VCaP (cell line): Measurements from ENCODE around the gene MMAB.

Experiments
- H3K27ac ChIP-seq: fragments of 450-650 bp; 2 replicates; pipeline ENCODE4 v1.5.1; 2017
- TF ChIP-seq, protein P1 (sequence below): fragments of 450-650 bp; conservative IDR thresholded peaks from 2 replicates; pipeline ENCODE4 v1.5.1; 2017; ENCODE audit warnings: mild to moderate bottlenecking, moderate library complexity

Gene MMAB

DNA sequence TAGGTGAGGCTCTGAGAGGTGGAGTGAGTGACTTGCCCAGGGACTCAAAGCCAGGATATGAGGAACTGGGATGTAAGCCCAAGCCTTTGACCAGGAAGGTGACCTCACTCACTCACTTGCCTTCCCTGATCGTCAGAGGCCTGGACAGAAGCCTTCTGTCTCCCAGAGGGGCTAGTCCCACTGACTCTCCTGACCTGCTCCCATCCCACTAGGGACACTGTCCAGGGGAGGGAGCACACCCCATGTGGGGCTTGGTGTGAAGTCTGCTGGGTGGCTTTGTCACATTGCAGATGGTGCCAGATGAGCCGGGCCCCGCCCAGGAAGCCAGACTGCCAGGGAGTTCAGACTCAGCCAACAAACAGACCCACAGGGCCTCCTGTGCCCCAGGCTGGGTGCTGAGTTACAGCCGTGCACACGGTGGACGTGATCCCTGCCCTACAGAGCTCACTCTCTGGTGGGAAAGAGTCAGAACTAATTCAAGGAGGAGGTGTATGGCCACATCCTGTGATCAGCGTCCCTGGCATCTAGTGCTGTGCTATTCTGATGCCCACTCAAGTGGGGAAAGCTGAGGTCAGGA lies 28.3 kb downstream of the MMAB start:
- TF ChIP-seq, protein P1, sequence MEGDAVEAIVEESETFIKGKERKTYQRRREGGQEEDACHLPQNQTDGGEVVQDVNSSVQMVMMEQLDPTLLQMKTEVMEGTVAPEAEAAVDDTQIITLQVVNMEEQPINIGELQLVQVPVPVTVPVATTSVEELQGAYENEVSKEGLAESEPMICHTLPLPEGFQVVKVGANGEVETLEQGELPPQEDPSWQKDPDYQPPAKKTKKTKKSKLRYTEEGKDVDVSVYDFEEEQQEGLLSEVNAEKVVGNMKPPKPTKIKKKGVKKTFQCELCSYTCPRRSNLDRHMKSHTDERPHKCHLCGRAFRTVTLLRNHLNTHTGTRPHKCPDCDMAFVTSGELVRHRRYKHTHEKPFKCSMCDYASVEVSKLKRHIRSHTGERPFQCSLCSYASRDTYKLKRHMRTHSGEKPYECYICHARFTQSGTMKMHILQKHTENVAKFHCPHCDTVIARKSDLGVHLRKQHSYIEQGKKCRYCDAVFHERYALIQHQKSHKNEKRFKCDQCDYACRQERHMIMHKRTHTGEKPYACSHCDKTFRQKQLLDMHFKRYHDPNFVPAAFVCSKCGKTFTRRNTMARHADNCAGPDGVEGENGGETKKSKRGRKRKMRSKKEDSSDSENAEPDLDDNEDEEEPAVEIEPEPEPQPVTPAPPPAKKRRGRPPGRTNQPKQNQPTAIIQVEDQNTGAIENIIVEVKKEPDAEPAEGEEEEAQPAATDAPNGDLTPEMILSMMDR, result no peak
- peak overlapping the region; percentile 16; the same call in 1 of the 2 replicates for H3K27ac ChIP-seq

DNA sequence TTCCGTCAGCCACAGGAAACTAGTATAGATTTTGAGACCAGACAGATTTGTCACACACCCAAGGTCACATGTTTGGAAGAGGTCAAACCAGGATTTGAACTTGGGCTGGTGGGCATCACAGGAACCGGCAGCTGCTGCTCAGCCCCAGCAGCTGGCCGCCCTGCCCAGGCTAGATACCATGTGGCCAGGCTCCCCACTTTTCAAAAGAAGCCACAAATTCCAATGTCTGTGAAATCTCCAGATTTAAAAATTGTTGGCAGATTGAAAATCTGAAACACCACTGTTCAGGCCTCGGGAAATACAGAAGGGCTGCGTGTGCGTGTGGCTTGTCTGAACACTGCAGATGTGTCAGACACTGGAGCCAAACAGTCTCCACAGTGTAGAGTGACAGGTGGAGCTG lies 30.4 kb downstream of the MMAB start:
- no peak overlapping the region for H3K27ac ChIP-seq
- TF ChIP-seq, protein P1, result no peak

DNA sequence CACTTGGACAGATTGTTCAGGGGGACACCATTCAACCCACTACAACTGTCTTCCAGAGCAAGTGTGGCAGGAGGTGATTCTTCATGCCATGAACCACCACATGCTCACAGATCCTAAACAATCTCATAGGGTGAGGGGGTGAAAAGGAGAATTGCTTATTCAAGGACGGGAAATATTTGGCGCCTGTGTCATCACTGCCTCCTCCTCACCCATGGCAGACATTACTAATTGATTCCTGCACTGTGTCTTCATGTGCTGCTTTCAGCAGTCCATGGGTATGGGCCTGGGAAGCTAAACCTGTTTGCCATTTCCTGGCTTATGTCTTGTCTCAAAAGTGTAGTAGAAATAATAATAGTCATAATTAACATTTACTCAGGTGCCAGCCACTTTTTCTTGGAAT lies 31.3 kb downstream of the MMAB start:
- H3K27ac ChIP-seq, result no peak overlapping the region
- TF ChIP-seq, protein P1, result no peak

DNA sequence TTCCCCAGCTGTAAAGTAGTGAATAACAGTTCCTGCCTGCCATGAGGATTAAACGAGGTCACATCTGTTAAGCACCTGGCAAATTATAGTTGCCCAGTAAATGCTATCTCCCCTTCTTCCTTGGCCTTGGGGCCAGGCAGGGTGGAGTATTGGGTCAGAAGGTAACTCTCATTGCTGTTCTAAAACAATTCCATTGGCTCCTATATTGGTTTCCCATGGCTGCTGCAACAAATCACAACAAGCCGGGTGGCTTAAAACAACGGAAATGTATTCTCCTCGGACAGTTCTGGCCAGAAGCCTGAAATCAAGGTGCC lies 31.9 kb downstream of the MMAB start:
- H3K27ac ChIP-seq, result no peak overlapping the region
- TF ChIP-seq, protein P1, result no peak

DNA sequence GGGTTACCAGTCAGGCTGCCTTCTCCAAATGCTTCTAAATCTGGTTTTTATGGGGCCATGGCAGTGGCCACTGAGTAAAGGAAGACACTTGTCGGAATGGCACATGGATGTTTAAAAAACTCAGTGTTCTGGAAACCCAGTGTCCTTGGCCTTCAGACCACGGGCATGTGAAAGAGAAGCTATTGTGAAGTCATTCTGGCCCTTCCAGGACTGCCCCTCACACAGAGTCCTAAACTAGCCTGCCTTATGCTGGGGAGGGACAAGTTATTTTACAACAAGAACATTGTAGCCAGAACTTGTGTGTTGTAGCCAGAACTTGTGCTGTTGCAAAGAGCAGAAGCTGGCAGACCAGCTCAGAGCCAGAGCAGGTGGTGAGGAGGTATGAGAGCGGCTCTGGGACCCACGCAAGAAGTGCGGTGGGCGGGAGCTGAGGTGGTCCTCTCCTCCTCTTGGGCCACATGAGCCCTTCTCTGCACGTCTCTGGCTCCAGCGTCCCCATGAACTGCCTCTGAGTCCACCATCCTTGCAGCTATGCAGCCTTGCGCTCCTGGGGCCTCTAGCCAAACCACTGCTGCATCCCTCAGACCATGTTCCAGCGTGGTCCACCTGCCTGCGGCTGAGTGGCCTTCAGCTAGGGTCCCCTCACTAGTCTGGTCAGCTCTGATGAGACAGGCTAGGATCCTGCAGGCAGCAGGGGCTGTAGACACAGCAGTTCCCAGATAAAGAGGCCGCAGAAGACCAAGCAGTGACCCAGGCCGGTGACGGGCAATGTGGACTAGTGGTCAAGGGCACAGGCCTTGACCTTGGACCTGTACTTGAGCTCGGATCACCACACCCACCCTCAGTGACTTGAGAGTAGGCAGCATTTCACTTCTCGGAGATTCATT lies 32.5 kb downstream of the MMAB start:
- no peak overlapping the region for H3K27ac ChIP-seq
- TF ChIP-seq, protein P1, result no peak

DNA sequence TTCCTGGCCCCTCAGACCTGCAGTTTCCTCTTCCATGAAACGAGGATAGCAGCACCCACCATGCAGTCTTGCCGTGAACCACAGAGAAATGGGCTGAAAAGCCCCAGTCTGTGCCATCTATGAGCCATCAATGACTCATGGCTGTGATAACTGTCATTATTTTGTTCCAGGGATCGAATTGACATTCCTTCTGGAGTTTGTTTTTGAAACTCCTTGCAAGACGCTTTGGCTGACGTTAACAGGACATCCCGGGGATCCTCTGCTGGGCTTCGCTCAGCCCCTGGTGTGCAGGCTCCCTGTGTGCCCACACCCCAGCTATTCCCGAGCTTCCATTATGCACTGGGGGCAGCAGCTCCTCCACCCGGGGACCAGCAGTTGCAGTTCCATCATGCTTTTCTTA lies 33.8 kb downstream of the MMAB start:
- H3K27ac ChIP-seq, result no peak overlapping the region
- TF ChIP-seq, protein P1, result no peak

DNA sequence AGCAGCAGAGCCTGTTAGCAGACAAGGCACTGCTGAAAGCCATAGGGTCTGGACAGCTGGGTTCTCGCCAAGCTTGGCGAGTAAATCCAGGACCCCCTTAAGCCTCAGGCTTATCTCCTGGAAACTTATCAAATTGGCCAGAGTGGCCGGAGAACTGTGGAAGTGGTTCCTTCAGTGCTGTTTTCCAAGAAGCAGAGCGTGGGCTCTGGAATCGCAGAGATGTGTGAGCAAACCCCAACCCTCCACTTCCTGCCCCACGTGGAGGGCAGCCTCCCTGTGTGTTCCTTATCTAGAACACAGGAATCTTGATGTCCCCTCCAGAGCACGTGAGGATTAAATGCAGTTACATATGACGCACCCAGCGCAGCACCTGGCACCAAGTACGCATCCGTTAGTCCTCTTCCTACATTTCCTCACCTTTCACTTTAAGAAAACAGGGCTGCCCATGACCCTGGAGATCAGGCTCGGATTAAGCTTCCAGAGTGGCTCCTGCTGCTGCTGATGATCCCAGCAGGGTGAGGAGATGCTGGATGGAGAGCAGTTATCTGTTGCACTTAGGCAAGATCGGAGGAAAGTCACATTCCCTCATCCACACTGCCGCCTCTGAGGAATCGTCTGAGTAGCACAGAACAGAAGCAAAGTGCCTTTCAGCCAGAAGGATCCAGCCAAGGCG lies 35.0 kb downstream of the MMAB start:
- TF ChIP-seq, protein P1, result no peak
- H3K27ac ChIP-seq, result no peak overlapping the region
